Natural killer cell (primary cell): ENCODE measurements around the gene IFNLR1. TPM values are rescaled to one million over a fixed set of nuclear protein-coding genes. Genes with fewer than 3 reads are reported as not detected.

Experiments used
- ATAC-seq, 3 donors: fragments of 150-1000 bp in 2 of 3; fragments of 200-7000 bp in 1 of 3; cut with Tn5 transposase; 1 replicate in 1 of 3; 2 replicates in 2 of 3; pipeline ENCODE4 v1.10.0; 2021; ENCODE audit warnings: mild to moderate bottlenecking in 2 of 3, moderate library complexity in 2 of 3
- DNase-seq, 2 donors: peaks; one replicate each; pipeline versions ENCODE4 v3.0.0 to v3.0.0-alpha.2; 2013 to 2021; ENCODE audit warnings: mixed read lengths in 1 of 2
- H3K27ac ChIP-seq: one replicate; pipeline ENCODE4 v1.5.1; 2013; ENCODE audit warnings: mild to moderate bottlenecking, low read length
- H3K27me3 ChIP-seq: one replicate; pipeline ENCODE4 v1.6.1; 2013; ENCODE audit warnings: low read length; ENCODE audit not compliant: control insufficient read depth, insufficient read depth
- H3K36me3 ChIP-seq: one replicate; pipeline ENCODE4 v1.6.1; 2013; ENCODE audit warnings: low read length; ENCODE audit not compliant: control insufficient read depth, insufficient read depth
- H3K4me1 ChIP-seq: one replicate; pipeline ENCODE4 v1.6.1; 2013; ENCODE audit warnings: low read length; ENCODE audit not compliant: control insufficient read depth, insufficient read depth
- H3K4me3 ChIP-seq: one replicate; pipeline ENCODE4 v1.5.1; 2013; ENCODE audit warnings: low read length
- H3K9me3 ChIP-seq: one replicate; pipeline ENCODE4 v1.6.1; 2013; ENCODE audit warnings: low read length; ENCODE audit not compliant: control insufficient read depth, insufficient read depth
- H3K27ac Mint-ChIP-seq, 2 donors: one replicate each; pipeline ENCODE4 v1.8.0; 2022; ENCODE audit warnings: mild to moderate bottlenecking in 2 of 2, mixed read lengths in 2 of 2, moderate library complexity in 1 of 2
- H3K27me3 Mint-ChIP-seq, 2 donors: one replicate each; pipeline ENCODE4 v1.8.0; 2022; ENCODE audit warnings: low read depth in 2 of 2, mixed read lengths in 2 of 2
- H3K36me3 Mint-ChIP-seq: one replicate; pipeline ENCODE4 v1.8.0; 2022; ENCODE audit warnings: mixed read lengths
- H3K4me1 Mint-ChIP-seq, 2 donors: one replicate each; pipeline ENCODE4 v1.8.0; 2022; ENCODE audit warnings: mixed read lengths in 2 of 2
- H3K4me3 Mint-ChIP-seq: one replicate; pipeline ENCODE4 v1.8.0; 2022; ENCODE audit warnings: mild to moderate bottlenecking, moderate library complexity, mixed read lengths
- H3K9me3 Mint-ChIP-seq, 2 donors: one replicate each; pipeline ENCODE4 v1.8.0; 2022; ENCODE audit warnings: mixed read lengths in 2 of 2
- WGBS: methylation state at CpG from one replicate; pipeline ENCODE4 v1.1.7; 2013; ENCODE audit warnings: missing lambda C conversion rate; ENCODE audit not compliant: insufficient coverage; 5-methylcytosine and 5-hydroxymethylcytosine counted together
- intact Hi-C: fragments of 100-400 bp; cut with micrococcal nuclease; formaldehyde crosslinking; loops from one replicate; pipeline ENCODE4 v1.14.2; 2022
- total RNA-seq, 4 donors: library from RNA; stranded (reverse); fragments of 120-200 nt in 1 of 4; gene quantifications; one replicate each; pipeline versions ENCODE4 v1.2.3 to v1.2.4, GENCODE V29; 2013 to 2022
- TF ChIP-seq, protein P1 (sequence below): fragments of 200-600 bp; IDR thresholded peaks from one replicate; pipeline ENCODE4 v1.8.0; 2022; ENCODE audit warnings: antibody characterized with exemption

The IFNLR1 gene
- total RNA-seq, 3 donors from 2014 or later (not counting 1 experiment from before 2014, with no cell fraction given): 0.07 to 2.5 (median 0.19) TPM

DNA sequence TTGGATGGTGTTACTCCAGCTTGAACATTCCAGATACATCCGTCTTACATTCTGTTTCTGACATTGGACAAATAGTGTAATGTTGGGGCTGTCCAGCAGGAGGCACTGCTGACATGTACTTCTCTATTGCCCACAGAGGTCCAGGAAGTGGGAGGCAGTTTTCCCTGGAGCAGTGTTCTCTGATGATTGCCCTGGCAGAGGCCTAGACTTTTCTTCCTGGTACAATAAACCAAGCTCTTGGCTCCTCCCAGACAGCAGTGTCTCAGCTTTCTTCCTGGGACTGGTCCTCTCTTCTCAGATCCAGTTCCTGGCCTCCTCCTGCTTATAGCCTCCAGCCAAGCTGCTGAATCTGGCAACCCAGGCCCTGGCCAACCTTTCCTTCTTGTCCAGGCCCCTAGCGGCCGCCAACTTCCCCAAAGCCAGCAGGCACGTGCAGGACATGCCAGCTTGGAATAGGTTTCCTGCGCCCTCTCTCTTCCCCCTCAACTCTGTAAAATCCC, 14.9 kb upstream of the IFNLR1 start:
- no peak overlapping the region for H3K27ac Mint-ChIP-seq

GRCh38 chr1:24199291-24199900, 12.3 kb upstream of the IFNLR1 start:
- Histone ChIP-seq H3K4me3 (no peak overlapping the region), H3K9me3 (no peaks in the 10 kb centered on the region), H3K27ac (no peak overlapping the region), H3K36me3 (no peaks in the 10 kb centered on the region), H3K4me1 (peaks cover 6% of the 10 kb centered on the region), H3K27me3 (no peaks in the 10 kb centered on the region)
- Mint-ChIP-seq H3K4me3 (no peak overlapping the region), H3K27me3 (peaks cover 6 to 9% of the 10 kb centered on the region in 2 donors), H3K36me3 (no peaks in the 10 kb centered on the region), H3K4me1 (no peaks in the 10 kb centered on the region), H3K27ac (no peak overlapping the region), H3K9me3 (no peaks in the 10 kb centered on the region)
- peak; percentile 85 to 91 (median 91) for ATAC-seq
- TF ChIP-seq, protein P1, sequence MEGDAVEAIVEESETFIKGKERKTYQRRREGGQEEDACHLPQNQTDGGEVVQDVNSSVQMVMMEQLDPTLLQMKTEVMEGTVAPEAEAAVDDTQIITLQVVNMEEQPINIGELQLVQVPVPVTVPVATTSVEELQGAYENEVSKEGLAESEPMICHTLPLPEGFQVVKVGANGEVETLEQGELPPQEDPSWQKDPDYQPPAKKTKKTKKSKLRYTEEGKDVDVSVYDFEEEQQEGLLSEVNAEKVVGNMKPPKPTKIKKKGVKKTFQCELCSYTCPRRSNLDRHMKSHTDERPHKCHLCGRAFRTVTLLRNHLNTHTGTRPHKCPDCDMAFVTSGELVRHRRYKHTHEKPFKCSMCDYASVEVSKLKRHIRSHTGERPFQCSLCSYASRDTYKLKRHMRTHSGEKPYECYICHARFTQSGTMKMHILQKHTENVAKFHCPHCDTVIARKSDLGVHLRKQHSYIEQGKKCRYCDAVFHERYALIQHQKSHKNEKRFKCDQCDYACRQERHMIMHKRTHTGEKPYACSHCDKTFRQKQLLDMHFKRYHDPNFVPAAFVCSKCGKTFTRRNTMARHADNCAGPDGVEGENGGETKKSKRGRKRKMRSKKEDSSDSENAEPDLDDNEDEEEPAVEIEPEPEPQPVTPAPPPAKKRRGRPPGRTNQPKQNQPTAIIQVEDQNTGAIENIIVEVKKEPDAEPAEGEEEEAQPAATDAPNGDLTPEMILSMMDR: peak; percentile 86
- WGBS: 38% methylated on average over 15 of the region's 15 CpGs
- intact Hi-C loops: loop anchor here (1.0 to 5.0 kb wide), 4 partner anchors 192 to 638 kb away; no protein-coding TSS in a partner anchor
- peak; percentile 59 to 90 for DNase-seq

More for the DNA sequence above, 14.9 kb upstream of the IFNLR1 start:
- peak; percentile 34 to 78 for DNase-seq
- peak; percentile 33 to 53 (median 36) for ATAC-seq
- H3K4me3 ChIP-seq: no peak overlapping the region
- WGBS: 71% methylated on average over 5 of the region's 5 CpGs
- Mint-ChIP-seq H3K27me3 (peaks cover 6 to 9% of the 10 kb centered on the region in 2 donors), H3K4me3 (no peak overlapping the region), H3K36me3 (no peaks in the 10 kb centered on the region), H3K9me3 (no peaks in the 10 kb centered on the region), H3K4me1 (no peaks in the 10 kb centered on the region)
- H3K27ac ChIP-seq: no peak overlapping the region
- H3K27me3 ChIP-seq: no peaks in the 10 kb centered on the region
- H3K36me3 ChIP-seq: no peaks in the 10 kb centered on the region
- TF ChIP-seq, protein P1: peak; percentile 65
- intact Hi-C loops: no loop called here
- H3K4me1 ChIP-seq: peaks cover 6% of the 10 kb centered on the region
- no peaks in the 10 kb centered on the region for H3K9me3 ChIP-seq

DNA sequence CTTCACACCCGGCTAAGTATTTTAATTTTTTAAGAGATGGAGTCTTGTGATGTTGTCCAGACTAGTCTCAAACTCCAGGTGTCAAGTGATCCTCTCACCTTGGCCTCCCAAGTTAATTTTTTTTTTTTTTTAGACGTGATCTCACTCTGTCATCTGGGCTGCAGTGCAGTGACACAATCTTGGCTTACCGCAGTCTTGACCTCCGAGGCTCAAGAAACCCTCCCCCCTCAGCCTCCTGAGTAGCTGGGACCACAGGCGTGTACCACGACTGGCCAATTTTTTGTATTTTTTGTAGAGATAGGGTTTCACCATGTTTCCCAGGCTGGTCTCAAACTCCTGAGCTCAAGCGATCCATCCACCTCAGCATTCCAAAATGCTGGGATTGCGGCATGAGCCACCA, 11.7 kb upstream of the IFNLR1 start:
- Histone ChIP-seq H3K27ac (no peak overlapping the region), H3K4me1 (peaks cover 6% of the 10 kb centered on the region), H3K27me3 (no peaks in the 10 kb centered on the region), H3K36me3 (no peaks in the 10 kb centered on the region), H3K4me3 (no peak overlapping the region), H3K9me3 (no peaks in the 10 kb centered on the region)
- intact Hi-C loops: loop anchor here (1.0 to 5.0 kb wide), 4 partner anchors 193 to 639 kb away; no protein-coding TSS in a partner anchor
- DNase-seq: no peak
- H3K4me3 Mint-ChIP-seq: no peak overlapping the region
- 76% methylated on average over 6 of the region's 8 CpGs for WGBS
- no peaks in the 10 kb centered on the region for H3K4me1 Mint-ChIP-seq
- H3K9me3 Mint-ChIP-seq: no peaks in the 10 kb centered on the region
- no peak overlapping the region for H3K27ac Mint-ChIP-seq
- H3K36me3 Mint-ChIP-seq: no peaks in the 10 kb centered on the region
- ATAC-seq: no peak
- H3K27me3 Mint-ChIP-seq: peaks cover 6 to 9% of the 10 kb centered on the region in 2 donors
- TF ChIP-seq, protein P1: no peak
